H9 (cell line): ENCODE measurements around the gene FSHR. TPM values are rescaled to one million over a fixed set of nuclear protein-coding genes. Genes with fewer than 3 reads are reported as not detected.

Experiments used
- DNase-seq: peaks from one replicate; pipeline ENCODE4 v3.0.0-alpha.2; 2017
- H2AFZ ChIP-seq: one replicate; pipeline ENCODE4 v1.6.1; 2013; ENCODE audit warnings: mild to moderate bottlenecking, low read length, control low read depth, moderate library complexity
- H2AK5ac ChIP-seq: 2 replicates; pipeline ENCODE4 v1.6.1; 2013; ENCODE audit warnings: low read length, control low read depth, mixed read lengths; ENCODE audit not compliant: insufficient read length
- H2BK120ac ChIP-seq: one replicate; pipeline ENCODE4 v1.6.1; 2013; ENCODE audit warnings: low read depth, mild to moderate bottlenecking, low read length, control low read depth, inconsistent platforms; ENCODE audit not compliant: poor library complexity, severe bottlenecking
- H2BK12ac ChIP-seq: 2 replicates; pipeline ENCODE4 v1.6.1; 2013; ENCODE audit warnings: low read length, control low read depth, mixed read lengths, low read depth; ENCODE audit not compliant: insufficient read length
- H2BK15ac ChIP-seq: 2 replicates; pipeline ENCODE4 v1.6.1; 2013; ENCODE audit warnings: low read depth, low read length, control low read depth
- H2BK20ac ChIP-seq: one replicate; pipeline ENCODE4 v1.6.1; 2013; ENCODE audit warnings: low read depth, mild to moderate bottlenecking, low read length, control low read depth, inconsistent platforms; ENCODE audit not compliant: poor library complexity, severe bottlenecking
- H2BK5ac ChIP-seq: 2 replicates; pipeline ENCODE4 v1.6.1; 2013; ENCODE audit warnings: low read length, control low read depth, mixed read lengths; ENCODE audit not compliant: insufficient read length
- H3K14ac ChIP-seq: 2 replicates; pipeline ENCODE4 v1.6.1; 2013; ENCODE audit warnings: low read length, control low read depth; ENCODE audit not compliant: insufficient read depth
- H3K18ac ChIP-seq: 2 replicates; pipeline ENCODE4 v1.6.1; 2013; ENCODE audit warnings: low read depth, mild to moderate bottlenecking, mixed read lengths, low read length, control low read depth; ENCODE audit not compliant: insufficient read length
- H3K23ac ChIP-seq: 2 replicates; pipeline ENCODE4 v1.6.1; 2013; ENCODE audit warnings: low read length, control low read depth, mixed read lengths, low read depth; ENCODE audit not compliant: insufficient read length
- H3K23me2 ChIP-seq: 2 replicates; pipeline ENCODE4 v1.6.1; 2013; ENCODE audit warnings: low read depth, mild to moderate bottlenecking, mixed read lengths, low read length, control low read depth; ENCODE audit not compliant: insufficient read length, poor library complexity, severe bottlenecking
- H3K27ac ChIP-seq: 2 replicates; pipeline ENCODE4 v1.5.1; 2013; ENCODE audit warnings: low read length, control low read depth, mixed read lengths, low read depth; ENCODE audit not compliant: insufficient read length
- H3K27me3 ChIP-seq: 2 replicates; pipeline ENCODE4 v1.6.1; 2013; ENCODE audit warnings: low read length, control low read depth, inconsistent platforms; ENCODE audit not compliant: insufficient read depth
- H3K4ac ChIP-seq: 2 replicates; pipeline ENCODE4 v1.6.1; 2013; ENCODE audit warnings: low read depth, mild to moderate bottlenecking, control low read depth, inconsistent platforms, low read length, moderate library complexity
- H3K4me1 ChIP-seq: 2 replicates; pipeline ENCODE4 v1.6.1; 2013; ENCODE audit warnings: low read length, control low read depth, inconsistent platforms; ENCODE audit not compliant: insufficient read depth
- H3K4me2 ChIP-seq: 2 replicates; pipeline ENCODE4 v1.6.1; 2013; ENCODE audit warnings: low read length, control low read depth, mixed read lengths; ENCODE audit not compliant: insufficient read length, insufficient read depth
- H3K56ac ChIP-seq: 2 replicates; pipeline ENCODE4 v1.6.1; 2013; ENCODE audit warnings: low read depth, mild to moderate bottlenecking, mixed read lengths, low read length, control low read depth; ENCODE audit not compliant: insufficient read length
- H3K79me1 ChIP-seq: 2 replicates; pipeline ENCODE4 v1.6.1; 2013; ENCODE audit warnings: low read depth, mild to moderate bottlenecking, moderate library complexity, low read length, control low read depth, inconsistent platforms; ENCODE audit not compliant: insufficient read depth, poor library complexity, severe bottlenecking
- H3K79me2 ChIP-seq: 2 replicates; pipeline ENCODE4 v1.6.1; 2013; ENCODE audit warnings: low read length, control low read depth, inconsistent platforms; ENCODE audit not compliant: insufficient read depth
- H3K9ac ChIP-seq: 2 replicates; pipeline ENCODE4 v1.6.1; 2013; ENCODE audit warnings: low read length, control low read depth, mixed read lengths; ENCODE audit not compliant: insufficient read length; ENCODE audit errors: extremely low read depth
- H3K9me3 ChIP-seq: one replicate; pipeline ENCODE4 v1.6.1; 2013; ENCODE audit warnings: low read depth, low read length, inconsistent platforms; ENCODE audit not compliant: control insufficient read depth
- H3T11ph ChIP-seq: one replicate; pipeline ENCODE4 v1.6.1; 2013; ENCODE audit warnings: mild to moderate bottlenecking, low read length, control low read depth, inconsistent platforms
- H4K20me1 ChIP-seq: one replicate; pipeline ENCODE4 v1.6.1; 2013; ENCODE audit not compliant: control insufficient read depth, insufficient read length, insufficient read depth
- H4K5ac ChIP-seq: 2 replicates; pipeline ENCODE4 v1.6.1; 2013; ENCODE audit warnings: low read depth, mild to moderate bottlenecking, mixed read lengths, low read length, control low read depth; ENCODE audit not compliant: insufficient read length
- H4K8ac ChIP-seq: replicated peaks from 2 replicates; pipeline ENCODE4 v1.6.1; 2013; ENCODE audit warnings: low read length, control low read depth, mixed read lengths, low read depth; ENCODE audit not compliant: insufficient read length
- H4K91ac ChIP-seq: 2 replicates; pipeline ENCODE4 v1.6.1; 2013; ENCODE audit warnings: low read depth, mild to moderate bottlenecking, moderate library complexity, mixed read lengths, low read length, control low read depth; ENCODE audit not compliant: insufficient read length
- H3K27ac Mint-ChIP-seq, 3 experiments: 2 replicates in 2 of 3; 3 replicates in 1 of 3; pipeline ENCODE4 v1.8.0; 2020 to 2021; ENCODE audit warnings: mixed read lengths in 3 of 3, mild to moderate bottlenecking in 1 of 3, moderate library complexity in 1 of 3
- H3K27me3 Mint-ChIP-seq: 2 replicates; pipeline ENCODE4 v1.8.0; 2021; ENCODE audit warnings: low read depth, mild to moderate bottlenecking, moderate library complexity, mixed read lengths
- H3K36me3 Mint-ChIP-seq, 3 experiments: 2 replicates in 2 of 3; 3 replicates in 1 of 3; pipeline ENCODE4 v1.8.0; 2020 to 2021; ENCODE audit warnings: low read depth in 3 of 3, mixed read lengths in 3 of 3; ENCODE audit not compliant: insufficient read depth in 1 of 3
- H3K4me1 Mint-ChIP-seq, 2 experiments: 2 replicates each; pipeline ENCODE4 v1.8.0; 2020; ENCODE audit warnings: mixed read lengths in 2 of 2
- H3K4me3 Mint-ChIP-seq, 2 experiments: 2 replicates in 1 of 2; 3 replicates in 1 of 2; pipeline ENCODE4 v1.8.0; 2020 to 2021; ENCODE audit warnings: mild to moderate bottlenecking in 2 of 2, mixed read lengths in 2 of 2, moderate library complexity in 1 of 2
- H3K9me3 Mint-ChIP-seq, 2 experiments: 2 replicates in 1 of 2; 3 replicates in 1 of 2; pipeline ENCODE4 v1.8.0; 2020; ENCODE audit warnings: mild to moderate bottlenecking in 2 of 2, mixed read lengths in 2 of 2, moderate library complexity in 1 of 2
- WGBS: extraction: QIAGEN DNeasy Blood & Tissue Kit; methylation state at CpG from one replicate; pipeline ENCODE4 v1.1.7; 2013; ENCODE audit warnings: missing lambda C conversion rate, low lambda C conversion rate, mixed read lengths; ENCODE audit not compliant: insufficient read length; ENCODE audit errors: extremely low coverage; 5-methylcytosine and 5-hydroxymethylcytosine counted together
- total RNA-seq: library from RNA; stranded (reverse); gene quantifications from 2 replicates; pipeline ENCODE4 v1.2.1, GENCODE V29; 2021
- TF ChIP-seq, protein P1 (sequence below): fragments of 200-600 bp; sonication (generic); conservative IDR thresholded peaks from 3 replicates; pipeline ENCODE4 v1.8.0; 2021; ENCODE audit warnings: antibody characterized with exemption, mild to moderate bottlenecking

The FSHR gene
- total RNA-seq, 1 experiment from 2014 or later = not detected

DNA sequence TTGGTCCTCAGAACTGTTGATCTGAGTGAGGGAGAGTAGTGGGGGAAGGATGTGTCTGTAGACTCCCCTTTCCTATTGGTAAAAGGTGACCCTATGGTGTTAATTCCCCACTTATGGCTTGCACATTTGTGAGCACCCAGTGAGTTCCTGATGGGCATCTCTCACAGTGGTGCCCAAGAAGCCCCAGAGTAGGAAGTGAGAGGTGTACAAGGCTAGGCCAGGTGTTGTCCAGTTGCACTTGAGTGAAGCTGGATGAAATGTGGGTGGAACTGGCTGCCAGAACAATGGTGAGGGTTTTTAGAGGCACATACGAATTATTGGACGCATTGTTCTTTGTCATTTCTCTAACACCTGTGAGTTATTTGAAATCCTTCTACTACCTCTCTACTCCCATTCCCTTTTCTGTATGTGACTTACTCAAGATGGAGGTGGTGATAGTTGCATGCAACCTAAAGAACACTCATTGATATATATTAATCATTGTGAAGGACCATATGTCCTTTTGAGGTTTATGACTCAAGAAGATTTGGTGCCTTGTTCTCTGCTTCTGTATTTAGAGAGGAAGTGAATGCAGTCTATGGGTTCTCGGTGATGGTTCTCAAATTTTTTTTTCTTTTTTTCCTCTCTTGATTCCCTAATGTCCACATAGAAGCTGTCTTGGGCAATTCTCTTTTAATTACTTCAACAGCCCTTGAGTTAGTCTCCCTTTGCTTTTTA lies 162.7 kb downstream of the FSHR start:
- WGBS = no CpG with 5 or more reads among the region's 3 CpGs
- no peaks in the 10 kb centered on the region for H3K9me3 ChIP-seq
- H3K27ac Mint-ChIP-seq = no peak overlapping the region

More for the DNA sequence above, 162.7 kb downstream of the FSHR start:
- no peaks in the 10 kb centered on the region for H3K79me2 ChIP-seq
- no peak overlapping the region for H2BK20ac ChIP-seq
- no peak for DNase-seq
- no peak overlapping the region for H3K23ac ChIP-seq
- no peak overlapping the region for H2AFZ ChIP-seq
- Mint-ChIP-seq H3K27me3 (peaks cover 1% of the 10 kb centered on the region; the same call in 1 of the 2 replicates), H3K36me3 (no peaks in the 10 kb centered on the region), H3K9me3 (no peaks in the 10 kb centered on the region), H3K4me1 (no peaks in the 10 kb centered on the region), H3K4me3 (no peak overlapping the region)
- H3K56ac ChIP-seq = no peak overlapping the region
- H3K18ac ChIP-seq = no peak overlapping the region
- TF ChIP-seq, protein P1, sequence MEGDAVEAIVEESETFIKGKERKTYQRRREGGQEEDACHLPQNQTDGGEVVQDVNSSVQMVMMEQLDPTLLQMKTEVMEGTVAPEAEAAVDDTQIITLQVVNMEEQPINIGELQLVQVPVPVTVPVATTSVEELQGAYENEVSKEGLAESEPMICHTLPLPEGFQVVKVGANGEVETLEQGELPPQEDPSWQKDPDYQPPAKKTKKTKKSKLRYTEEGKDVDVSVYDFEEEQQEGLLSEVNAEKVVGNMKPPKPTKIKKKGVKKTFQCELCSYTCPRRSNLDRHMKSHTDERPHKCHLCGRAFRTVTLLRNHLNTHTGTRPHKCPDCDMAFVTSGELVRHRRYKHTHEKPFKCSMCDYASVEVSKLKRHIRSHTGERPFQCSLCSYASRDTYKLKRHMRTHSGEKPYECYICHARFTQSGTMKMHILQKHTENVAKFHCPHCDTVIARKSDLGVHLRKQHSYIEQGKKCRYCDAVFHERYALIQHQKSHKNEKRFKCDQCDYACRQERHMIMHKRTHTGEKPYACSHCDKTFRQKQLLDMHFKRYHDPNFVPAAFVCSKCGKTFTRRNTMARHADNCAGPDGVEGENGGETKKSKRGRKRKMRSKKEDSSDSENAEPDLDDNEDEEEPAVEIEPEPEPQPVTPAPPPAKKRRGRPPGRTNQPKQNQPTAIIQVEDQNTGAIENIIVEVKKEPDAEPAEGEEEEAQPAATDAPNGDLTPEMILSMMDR = no peak
- H4K91ac ChIP-seq = no peak overlapping the region
- H3K4me1 ChIP-seq = no peaks in the 10 kb centered on the region
- H4K5ac ChIP-seq = no peak overlapping the region
- no peak overlapping the region for H2BK12ac ChIP-seq
- no peak overlapping the region for H4K8ac ChIP-seq
- H2BK5ac ChIP-seq = no peak overlapping the region
- H3K27me3 ChIP-seq = no peaks in the 10 kb centered on the region; the same call in 1 of the 2 replicates
- H3K4ac ChIP-seq = no peak overlapping the region
- no peak overlapping the region for H3K14ac ChIP-seq
- no peak overlapping the region for H3T11ph ChIP-seq
- no peak overlapping the region for H2BK120ac ChIP-seq
- H4K20me1 ChIP-seq = no peaks in the 10 kb centered on the region
- H3K27ac ChIP-seq = no peak overlapping the region
- no peak overlapping the region for H2BK15ac ChIP-seq
- no peak overlapping the region for H3K9ac ChIP-seq
- no peak overlapping the region for H3K4me2 ChIP-seq
- H3K79me1 ChIP-seq = no peaks in the 10 kb centered on the region
- no peak overlapping the region for H2AK5ac ChIP-seq
- H3K23me2 ChIP-seq = no peaks in the 10 kb centered on the region
